Stimulated activated CD4-positive, alpha-beta T cell treated with anti-CD3 and anti-CD28 coated beads, TNF-alpha, amount 100 ng/mL, for 48 hours (primary cell): ENCODE measurements around the gene TPCN2.
"Not testable (repeated sequence)": the region's sequence is repeated elsewhere in the genome, so short reads cannot be mapped to it uniquely, and the experiment has no call there.

Experiments used
- DNase-seq, 3 donors: peaks; one replicate each; pipeline ENCODE4 v3.0.0-alpha.2; 2020; ENCODE audit warnings: low read depth in 3 of 3

The TPCN2 gene

GRCh38 chr11:69048694-69049489 is at the start of gene TPCN2:
Gene TPCN2, plus strand, starts transcription at chr11:69048932. Its CDS starts 66 bp downstream, at chr11:69048998.
- peak; percentile 75 to 86 (median 82) for DNase-seq

- no peak for DNase-seq
Measured at GRCh38 chr11:68999093-68999747, 49.5 kb upstream of the TPCN2 start.

- DNase-seq: not testable (repeated sequence)
Measured at GRCh38 chr11:68999748-69000355, 48.9 kb upstream of the TPCN2 start.

- no peak for DNase-seq
Measured at GRCh38 chr11:69000391-69000790, 48.3 kb upstream of the TPCN2 start.

- DNase-seq: no peak
Measured at GRCh38 chr11:69000831-69001242, 47.9 kb upstream of the TPCN2 start.

GRCh38 chr11:69001243-69002081 is 47.3 kb upstream of the TPCN2 start:
- DNase-seq: no peak

- DNase-seq: no peak
Measured at GRCh38 chr11:69002110-69002569, 46.6 kb upstream of the TPCN2 start.

- no peak for DNase-seq
Measured at GRCh38 chr11:69002570-69003231, 46.0 kb upstream of the TPCN2 start.

GRCh38 chr11:69003301-69003865 is 45.3 kb upstream of the TPCN2 start:
- DNase-seq: no peak

GRCh38 chr11:69003866-69004367 is 44.8 kb upstream of the TPCN2 start:
- no peak for DNase-seq

- no peak for DNase-seq
Measured at GRCh38 chr11:69004411-69005182, 44.1 kb upstream of the TPCN2 start.

GRCh38 chr11:69005183-69005630 is 43.5 kb upstream of the TPCN2 start:
- DNase-seq: no peak

GRCh38 chr11:69005631-69006368 is 42.9 kb upstream of the TPCN2 start:
- no peak for DNase-seq

- DNase-seq: no peak
Measured at GRCh38 chr11:69006816-69007215, 41.9 kb upstream of the TPCN2 start.

GRCh38 chr11:69007975-69008381 is 40.8 kb upstream of the TPCN2 start:
- no peak for DNase-seq

- no peak for DNase-seq
Measured at GRCh38 chr11:69008737-69009440, 39.8 kb upstream of the TPCN2 start.

GRCh38 chr11:69009441-69010211 is 39.1 kb upstream of the TPCN2 start:
- no peak for DNase-seq
